SIG-M5 treated with dmso at 0.1 percent for 504 hours (cell line): ENCODE results near the gene ZBTB7C.

Experiments used
- DNase-seq: peaks from one replicate; lab custom pipeline; 2025; ENCODE audit not compliant: unreplicated experiment; lab: John Stamatoyannopoulos, UW

The ZBTB7C gene

GRCh38 chr18:48355276-48356115 is 53.7 kb downstream of the ZBTB7C start:
- DNase-seq = no peak

GRCh38 chr18:48354746-48355260 is 54.4 kb downstream of the ZBTB7C start:
- no peak for DNase-seq

- no peak for DNase-seq
These were observed 57.0 kb downstream of the ZBTB7C start for GRCh38 chr18:48352051-48352755.

- no peak for DNase-seq
These were observed 57.8 kb downstream of the ZBTB7C start for GRCh38 chr18:48351216-48352050.

GRCh38 chr18:48348739-48349138 is 60.4 kb downstream of the ZBTB7C start:
- no peak for DNase-seq

GRCh38 chr18:48347756-48348326 is 61.3 kb downstream of the ZBTB7C start:
- DNase-seq = no peak

GRCh38 chr18:48345596-48345995 is 63.6 kb downstream of the ZBTB7C start:
- no peak for DNase-seq

- DNase-seq = no peak
These were observed 66.6 kb downstream of the ZBTB7C start for GRCh38 chr18:48342581-48342980.

GRCh38 chr18:48342125-48342524 is 67.1 kb downstream of the ZBTB7C start:
- no peak for DNase-seq

GRCh38 chr18:48340560-48340959 is 68.6 kb downstream of the ZBTB7C start:
- no peak for DNase-seq

GRCh38 chr18:48339692-48340091 is 69.5 kb downstream of the ZBTB7C start:
- DNase-seq = no peak

GRCh38 chr18:48338915-48339314 is 70.3 kb downstream of the ZBTB7C start:
- no peak for DNase-seq

GRCh38 chr18:48337053-48337452 is 72.1 kb downstream of the ZBTB7C start:
- no peak for DNase-seq

GRCh38 chr18:48336332-48336731 is 72.9 kb downstream of the ZBTB7C start:
- no peak for DNase-seq

GRCh38 chr18:48335829-48336228 is 73.4 kb downstream of the ZBTB7C start:
- no peak for DNase-seq

GRCh38 chr18:48334845-48335244 is 74.3 kb downstream of the ZBTB7C start:
- DNase-seq = no peak

- DNase-seq = no peak
These were observed 75.6 kb downstream of the ZBTB7C start for GRCh38 chr18:48333563-48333962.

GRCh38 chr18:48330016-48330991 is 78.9 kb downstream of the ZBTB7C start:
- no peak for DNase-seq

- DNase-seq = no peak
These were observed 80.5 kb downstream of the ZBTB7C start for GRCh38 chr18:48328473-48329210.
